Naive thymus-derived CD8-positive, alpha-beta T cell (primary cell): ENCODE measurements around the gene ANP32B. TPM values are rescaled to one million over a fixed set of nuclear protein-coding genes. Genes with fewer than 3 reads are reported as not detected.
"Not testable (repeated sequence)": the region's sequence is repeated elsewhere in the genome, so short reads cannot be mapped to it uniquely, and the experiment has no call there.

Experiments
- ATAC-seq, 2 donors: fragments of 150-1000 bp; cut with Tn5 transposase in 1 of 2; sonication (Bioruptor Pico), chemical (Tn5 transposase) in 1 of 2; 1 replicate in 1 of 2; 2 replicates in 1 of 2; pipeline ENCODE4 v1.10.0; 2021; ENCODE audit warnings: mild to moderate bottlenecking in 2 of 2, moderate library complexity in 2 of 2
- POLR2A ChIA-PET: fragments of 350-600 bp; sonication (Branson Sonifier 250); formaldehyde crosslinking; loops from one replicate; lab custom pipeline; 2021; ENCODE audit warnings: antibody characterized with exemption; lab: Charles Lee
- DNase-seq, 10 donors: peaks; one replicate each; pipeline versions ENCODE4 v3.0.0 to v3.0.0-alpha.2; 2020 to 2022
- H3K27ac Mint-ChIP-seq, 10 donors: one replicate each; pipeline ENCODE4 v1.8.0; 2020 to 2022; ENCODE audit warnings: mild to moderate bottlenecking in 10 of 10, mixed read lengths in 10 of 10, moderate library complexity in 4 of 10, inconsistent platforms in 1 of 10
- H3K27me3 Mint-ChIP-seq, 5 donors: one replicate each; pipeline ENCODE4 v1.8.0; 2021 to 2022; ENCODE audit warnings: mixed read lengths in 5 of 5
- H3K36me3 Mint-ChIP-seq, 3 donors: one replicate each; pipeline ENCODE4 v1.8.0; 2020 to 2022; ENCODE audit warnings: mixed read lengths in 3 of 3, mild to moderate bottlenecking in 2 of 3, inconsistent platforms in 1 of 3
- H3K4me1 Mint-ChIP-seq, 4 donors: one replicate each; pipeline ENCODE4 v1.8.0; 2021 to 2022; ENCODE audit warnings: mixed read lengths in 4 of 4
- H3K4me3 Mint-ChIP-seq, 10 donors: one replicate each; pipeline ENCODE4 v1.8.0; 2020 to 2022; ENCODE audit warnings: mild to moderate bottlenecking in 10 of 10, mixed read lengths in 10 of 10, moderate library complexity in 6 of 10, inconsistent platforms in 1 of 10
- H3K9me3 Mint-ChIP-seq, 9 donors: one replicate each; pipeline ENCODE4 v1.8.0; 2020 to 2022; ENCODE audit warnings: mixed read lengths in 9 of 9, mild to moderate bottlenecking in 3 of 9, inconsistent platforms in 1 of 9, moderate library complexity in 1 of 9
- polyA plus RNA-seq, 3 donors: library from polyadenylated mRNA; unstranded; fragments of 300-500 nt; fragmentation: Illumina TruSeq; gene quantifications; one replicate each; pipeline ENCODE4 v1.2.3, GENCODE V29; 2021
- total RNA-seq, 8 experiments: library from RNA in 2 of 8; stranded (reverse) in 2 of 8; gene quantifications; one replicate each; pipeline ENCODE4 v1.2.3 and lab custom pipeline; 2021 to 2026

Gene ANP32B
- total RNA-seq (100 to 1,000 TPM; 200 to 205 TPM), polyA plus RNA-seq (100 to 1,000 TPM in 2 of 3 donors, 10 to 100 TPM in 1; 87.8 to 110 (median 108) TPM), total RNA-seq (lab: John Stamatoyannopoulos, UW) (21.3 to 42.8 (median 34.5) reads per million in 6 experiments)

DNA sequence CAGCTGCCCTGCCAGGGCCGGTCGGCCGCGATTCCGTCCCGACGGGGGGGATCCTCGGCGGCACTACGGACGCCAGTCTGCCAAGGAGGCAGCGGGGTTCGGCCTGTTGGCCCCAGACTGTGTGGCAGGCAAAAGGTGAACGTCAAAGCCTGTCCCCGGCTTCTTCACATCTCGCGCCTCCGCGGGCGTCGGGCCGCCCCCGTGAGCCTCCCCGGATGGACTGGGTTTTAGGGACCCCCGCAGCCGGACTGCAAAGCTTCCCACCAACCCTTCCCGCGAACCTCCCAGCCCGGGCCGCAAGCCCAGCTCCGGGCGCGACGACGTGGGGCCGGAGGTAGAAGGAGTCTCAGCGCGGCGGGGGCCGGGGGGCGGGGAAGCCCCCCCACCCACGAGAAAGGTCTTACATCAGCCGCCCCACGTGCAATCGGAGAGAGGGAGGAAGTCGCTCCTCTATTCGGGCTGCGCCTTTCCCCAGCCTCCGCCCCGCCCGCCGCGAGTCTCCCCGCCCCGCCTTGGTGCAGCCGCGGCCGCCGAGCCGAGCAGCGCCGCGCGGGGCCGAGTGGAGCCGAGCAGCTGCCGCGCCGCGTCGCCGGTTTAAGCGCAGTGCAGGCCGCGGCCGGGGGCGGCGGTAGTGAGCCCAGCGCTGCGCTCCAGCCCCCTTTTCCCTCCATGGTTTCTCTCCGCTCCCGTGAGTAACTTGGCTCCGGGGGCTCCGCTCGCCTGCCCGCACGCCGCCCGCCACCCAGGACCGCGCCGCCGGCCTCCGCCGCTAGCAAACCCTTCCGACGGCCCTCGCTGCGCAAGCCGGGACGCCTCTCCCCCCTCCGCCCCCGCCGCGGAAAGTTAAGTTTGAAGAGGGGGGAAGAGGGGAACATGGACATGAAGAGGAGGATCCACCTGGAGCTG, at the start of gene ANP32B:
Gene ANP32B (plus strand): TSS at position 659 of the 906 bp plus-strand sequence. CDS start 215 bp downstream, at position 874.
- peaks cover 26 to 61% (median 52%) of the 10 kb centered on the region in 4 donors for H3K4me1 Mint-ChIP-seq
- peak within 1 kb of the TSS; percentile 78 to 94 (median 84) for H3K4me3 Mint-ChIP-seq
- H3K27me3 Mint-ChIP-seq = no peaks in the 10 kb centered on the region
- no peaks in the 10 kb centered on the region for H3K9me3 Mint-ChIP-seq
- ATAC-seq (peak; percentile 74 to 82), DNase-seq (peak; percentile 92 to 97 (median 94))
- peak within 1 kb of the TSS; percentile 18 to 96 (median 91) for H3K27ac Mint-ChIP-seq
- POLR2A ChIA-PET = interaction anchor here (0.5 to 9.6 kb wide), 43 partner anchors 9 to 1211 kb away, joined by 3 to 200 read pairs (median 5); partner anchors contain the start of genes HEMGN, NANS, NCBP1 and TBC1D2
- H3K36me3 Mint-ChIP-seq = no peaks in the 10 kb centered on the region

DNA sequence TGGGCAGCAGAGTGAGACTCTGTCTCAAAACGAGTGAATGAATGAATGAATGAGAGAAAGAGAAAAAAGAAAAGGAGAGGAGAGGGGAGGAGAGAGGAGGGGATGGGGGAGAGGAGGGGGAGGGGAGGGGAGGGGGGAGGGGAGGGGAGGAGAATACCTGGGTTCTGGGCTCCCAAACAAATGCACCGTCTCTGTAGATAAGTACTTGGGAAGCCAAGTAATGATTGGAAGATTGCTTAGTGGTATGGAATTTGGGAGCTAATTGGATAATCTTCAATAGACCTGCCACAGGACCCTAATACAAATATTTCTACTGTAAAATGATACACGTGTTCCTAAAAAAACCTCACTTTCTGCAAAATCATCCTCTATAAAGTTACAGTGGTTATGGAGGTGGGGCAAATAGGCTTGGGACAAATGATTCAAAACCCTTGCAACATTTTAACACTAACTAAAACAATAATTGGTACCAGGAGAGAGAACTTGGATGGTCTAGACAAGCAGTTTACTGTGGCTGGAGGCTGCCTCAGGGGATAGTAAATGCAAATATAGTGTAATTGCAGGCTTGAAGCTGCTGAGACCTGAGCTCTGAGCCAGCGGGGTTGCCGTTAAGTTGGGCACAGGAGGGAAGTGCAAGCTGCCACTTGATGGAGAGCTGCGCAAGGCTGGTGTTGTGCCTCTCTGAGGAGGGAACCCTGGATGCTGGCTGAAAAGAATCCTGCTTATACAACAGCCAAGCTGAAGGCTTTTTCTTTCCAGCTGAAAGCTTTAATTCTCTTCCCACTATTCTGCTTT, 48.6 kb upstream of the ANP32B start:
- H3K27ac Mint-ChIP-seq = peak overlapping the region in 8 of 10 donors; percentile 9 to 80 (median 47)
- no peaks in the 10 kb centered on the region for H3K27me3 Mint-ChIP-seq
- H3K9me3 Mint-ChIP-seq = no peaks in the 10 kb centered on the region
- ATAC-seq (no peak), DNase-seq (no peak)
- peaks cover 30 to 78% (median 69%) of the 10 kb centered on the region in 4 donors for H3K4me1 Mint-ChIP-seq
- H3K36me3 Mint-ChIP-seq = no peaks in the 10 kb centered on the region
- peak overlapping the region in 1 of 10 donors; percentile 23 for H3K4me3 Mint-ChIP-seq
- POLR2A ChIA-PET = interaction anchor here (1.0 to 2.4 kb wide), 3 partner anchors 9 to 48 kb away, joined by 4 to 11 read pairs (median 6); partner anchors contain the start of gene ANP32B

DNA sequence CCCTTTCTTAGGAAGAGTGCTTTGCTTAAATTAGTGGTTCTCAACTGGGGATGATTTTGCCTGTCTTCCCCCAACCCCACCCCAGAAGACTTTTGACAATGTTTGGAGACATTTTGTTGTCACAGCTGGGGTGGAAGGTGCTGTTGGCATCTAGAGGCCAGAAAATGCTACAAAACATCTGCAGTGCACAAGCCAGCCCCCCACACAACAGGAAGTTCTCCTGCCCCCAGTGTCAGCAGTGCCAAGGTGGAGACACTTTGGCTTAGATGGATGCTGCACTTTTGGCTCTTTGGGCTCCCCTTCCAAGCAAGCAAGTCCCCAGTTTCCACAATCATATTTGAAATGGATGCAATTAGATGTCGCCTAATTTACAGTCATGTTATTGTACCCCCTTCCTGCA, 47.9 kb upstream of the ANP32B start:
- H3K9me3 Mint-ChIP-seq = no peaks in the 10 kb centered on the region
- H3K27me3 Mint-ChIP-seq = no peaks in the 10 kb centered on the region
- H3K36me3 Mint-ChIP-seq = no peaks in the 10 kb centered on the region
- H3K4me1 Mint-ChIP-seq = peaks cover 26 to 70% (median 62%) of the 10 kb centered on the region in 4 donors
- ATAC-seq (no peak), DNase-seq (no peak)
- peak overlapping the region in 3 of 10 donors; percentile 27 to 37 (median 28) for H3K27ac Mint-ChIP-seq
- POLR2A ChIA-PET = interaction anchor here (1.0 to 2.4 kb wide), 2 partner anchors 9 to 18 kb away, joined by 4 to 11 read pairs; no protein-coding TSS in a partner anchor
- H3K4me3 Mint-ChIP-seq = no peak overlapping the region

DNA sequence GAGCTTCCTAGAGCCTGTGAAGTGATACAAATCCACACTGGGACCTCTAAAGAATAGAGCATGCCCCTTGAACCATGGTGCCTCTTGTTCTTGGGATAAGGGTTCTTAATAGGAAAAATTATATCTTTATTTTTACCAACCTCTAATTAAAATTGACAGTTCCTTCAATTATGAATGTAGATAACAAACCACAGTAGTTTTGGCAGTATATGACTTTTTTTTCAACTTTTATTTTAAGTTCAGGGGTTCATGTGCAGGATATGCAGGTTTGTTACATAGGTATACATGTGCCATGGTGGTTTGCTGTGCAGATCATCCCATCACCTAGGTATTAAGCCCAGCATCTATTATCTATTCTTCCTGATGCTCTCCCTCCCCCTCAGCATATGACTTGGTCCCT, 46.1 kb upstream of the ANP32B start:
- Mint-ChIP-seq H3K36me3 (no peaks in the 10 kb centered on the region), H3K9me3 (no peaks in the 10 kb centered on the region), H3K27me3 (no peaks in the 10 kb centered on the region), H3K4me1 (peaks cover 18 to 56% (median 46%) of the 10 kb centered on the region in 4 donors), H3K4me3 (peak overlapping the region in 1 of 10 donors; percentile 22), H3K27ac (peak overlapping the region in 3 of 10 donors; percentile 66 to 84 (median 74))
- DNase-seq = no peak
- POLR2A ChIA-PET = interaction anchor here (0.7 to 1.9 kb wide), 5 partner anchors 13 to 119 kb away, joined by 3 to 8 read pairs (median 3); partner anchors contain the start of genes ANP32B, NANS and TRMO
- no peak for ATAC-seq

DNA sequence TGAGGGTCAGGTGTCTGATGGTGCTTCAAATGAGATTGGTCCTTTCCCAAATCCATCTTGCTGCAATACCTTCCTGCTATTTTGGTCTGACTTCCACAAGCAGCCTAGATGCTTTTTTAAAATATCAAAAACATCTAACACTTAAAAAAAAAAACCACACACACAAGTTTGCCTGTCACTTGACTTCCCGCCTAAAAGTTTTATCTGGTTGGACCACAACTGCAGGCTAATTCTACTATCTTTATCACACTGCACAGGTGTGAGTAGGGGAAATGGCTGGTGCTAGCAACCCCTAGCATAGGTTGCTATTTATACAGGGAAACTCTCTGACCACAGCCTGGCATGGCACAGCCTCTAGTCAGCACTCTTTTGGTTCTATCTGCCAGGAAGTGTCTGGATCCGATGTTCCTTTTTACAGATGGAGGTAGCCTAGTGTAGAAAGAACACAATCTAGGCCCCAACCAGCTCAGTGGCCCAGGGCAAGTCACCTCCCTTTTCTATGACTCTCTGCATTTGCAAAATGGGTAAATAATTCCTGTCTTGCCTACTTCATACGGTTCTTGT, 45.0 kb upstream of the ANP32B start, which contains the start of gene HEMGN:
Gene HEMGN (minus strand): TSS at position 92 of the 564 bp plus-strand sequence. CDS start 36 bp downstream, at position 56.
- DNase-seq (peak in 8 of 10 donors; percentile 15 to 76 (median 60)), ATAC-seq (peak; percentile 97 to 100)
- Mint-ChIP-seq H3K9me3 (no peaks in the 10 kb centered on the region), H3K27ac (peak within 1 kb of the TSS; percentile 81 to 94 (median 90)), H3K4me3 (peak within 1 kb of the TSS; percentile 11 to 71 (median 50)), H3K27me3 (no peaks in the 10 kb centered on the region), H3K4me1 (peaks cover 18 to 50% (median 41%) of the 10 kb centered on the region in 4 donors), H3K36me3 (no peaks in the 10 kb centered on the region)
- POLR2A ChIA-PET = interaction anchor here (0.7 to 1.9 kb wide), 6 partner anchors 9 to 254 kb away, joined by 3 to 8 read pairs (median 6); partner anchors contain the start of genes ANP32B, CORO2A and TRMO

DNA sequence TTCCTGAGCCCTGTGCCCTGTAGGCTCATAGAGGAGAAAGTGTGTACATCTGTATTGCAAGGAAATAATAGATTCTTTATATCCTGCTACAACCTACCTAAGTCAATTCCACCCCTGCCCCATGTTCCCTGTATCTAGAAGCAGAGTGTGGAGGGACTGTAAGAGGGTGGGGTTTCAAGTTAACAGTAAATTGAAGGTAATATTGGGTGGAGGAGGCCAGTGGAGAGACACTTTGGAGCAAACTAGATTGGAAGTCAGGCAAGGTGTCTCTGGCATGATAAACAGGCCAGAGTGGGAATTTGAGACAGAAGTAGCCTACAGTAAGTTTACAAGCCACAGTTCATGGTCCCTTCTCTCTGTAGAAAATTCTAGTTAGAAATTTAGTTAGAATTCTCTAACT, 42.9 kb upstream of the ANP32B start:
- DNase-seq (no peak), ATAC-seq (no peak)
- POLR2A ChIA-PET = interaction anchor here (0.6 kb wide), 1 partner anchor 18 kb away, joined by 3 read pairs; the partner anchor contains the start of gene TRMO
- H3K27ac Mint-ChIP-seq = peak overlapping the region in 3 of 10 donors; percentile 22 to 70 (median 52)
- no peak overlapping the region for H3K4me3 Mint-ChIP-seq
- peaks cover 9 to 34% (median 26%) of the 10 kb centered on the region in 4 donors for H3K4me1 Mint-ChIP-seq
- H3K27me3 Mint-ChIP-seq = no peaks in the 10 kb centered on the region
- H3K36me3 Mint-ChIP-seq = no peaks in the 10 kb centered on the region
- no peaks in the 10 kb centered on the region for H3K9me3 Mint-ChIP-seq

DNA sequence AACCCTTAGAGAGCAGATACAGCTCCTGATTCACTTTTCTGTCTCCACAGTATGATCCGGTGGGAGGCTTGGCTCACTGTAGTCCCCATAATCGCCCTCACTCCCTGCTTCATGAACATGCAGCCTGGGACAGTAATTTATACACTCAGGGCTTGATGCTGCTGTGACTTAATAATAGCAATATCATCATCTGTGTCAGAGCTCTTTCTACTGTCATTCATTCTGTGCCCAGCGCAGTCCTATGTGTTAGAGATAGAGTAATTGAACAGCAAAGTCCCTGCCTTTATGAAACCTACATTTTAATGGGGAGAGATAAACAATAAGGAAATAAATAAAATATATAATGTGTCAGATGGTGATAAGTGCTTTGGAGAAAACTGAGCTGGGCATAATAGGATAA, 42.4 kb upstream of the ANP32B start:
- Mint-ChIP-seq H3K27me3 (no peaks in the 10 kb centered on the region), H3K27ac (peak overlapping the region in 1 of 10 donors; percentile 33), H3K9me3 (peaks cover 0 to 3% (median 0%) of the 10 kb centered on the region in 9 donors), H3K4me3 (no peak overlapping the region), H3K36me3 (no peaks in the 10 kb centered on the region), H3K4me1 (peaks cover 6 to 29% (median 21%) of the 10 kb centered on the region in 4 donors)
- ATAC-seq (no peak), DNase-seq (no peak)
- POLR2A ChIA-PET = interaction anchor here (0.6 to 1.0 kb wide), 2 partner anchors 18 to 19 kb away, joined by 3 to 4 read pairs; partner anchors contain the start of gene TRMO

DNA sequence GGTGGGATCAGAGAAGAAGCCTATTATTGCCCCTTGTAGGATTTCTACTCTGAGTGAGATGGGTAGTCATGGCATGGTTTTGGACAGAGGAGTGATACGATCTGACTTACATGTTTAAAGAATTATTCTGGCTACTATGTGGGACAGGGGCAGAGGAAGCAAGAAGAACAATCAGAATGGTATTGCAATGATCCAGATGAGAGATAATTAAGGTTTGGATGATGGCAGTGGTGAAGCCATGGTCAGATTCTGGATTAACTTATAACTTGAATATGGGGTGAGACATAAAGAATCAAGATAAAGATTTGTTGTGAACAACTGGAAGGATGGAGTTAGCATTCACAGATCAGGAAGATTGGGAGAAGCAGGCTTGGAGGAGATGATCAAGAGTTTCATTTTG, 41.8 kb upstream of the ANP32B start:
- Mint-ChIP-seq H3K9me3 (peaks cover 0 to 3% (median 0%) of the 10 kb centered on the region in 9 donors), H3K36me3 (no peaks in the 10 kb centered on the region), H3K4me3 (no peak overlapping the region), H3K4me1 (peaks cover 4 to 25% (median 19%) of the 10 kb centered on the region in 4 donors), H3K27me3 (no peaks in the 10 kb centered on the region), H3K27ac (peak overlapping the region in 2 of 10 donors; percentile 1 to 22)
- no peak for ATAC-seq
- POLR2A ChIA-PET = interaction anchor here (1.0 kb wide), 1 partner anchor 19 kb away, joined by 4 read pairs; no protein-coding TSS in a partner anchor
- no peak for DNase-seq

DNA sequence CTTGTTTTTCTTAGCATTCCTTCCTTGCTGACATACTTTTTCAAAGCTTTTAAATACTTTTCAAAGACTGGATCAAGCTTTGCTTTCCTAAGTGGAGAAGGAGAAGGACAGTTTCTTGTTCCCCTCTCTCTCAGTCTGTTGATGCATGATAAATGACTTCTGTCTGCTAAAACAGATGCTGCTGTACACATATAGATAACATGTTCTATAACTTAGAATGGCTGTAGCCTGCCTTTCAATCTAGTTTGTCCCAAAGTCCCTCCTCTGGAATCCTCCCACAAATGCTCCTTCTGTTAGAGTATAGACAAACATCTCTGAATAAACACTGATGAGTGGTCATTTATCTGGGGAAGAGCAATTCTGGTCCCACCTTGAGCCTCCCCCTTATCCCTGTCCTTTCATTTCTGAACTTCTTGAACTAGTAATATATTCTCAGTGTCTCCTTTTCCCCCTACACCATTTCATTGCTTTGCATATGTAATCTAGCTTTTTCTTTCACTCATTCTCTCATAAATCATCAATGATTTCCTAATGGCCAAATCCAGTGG, 39.8 kb upstream of the ANP32B start:
- peaks cover 0 to 3% (median 0%) of the 10 kb centered on the region in 9 donors for H3K9me3 Mint-ChIP-seq
- H3K27ac Mint-ChIP-seq = no peak overlapping the region
- H3K36me3 Mint-ChIP-seq = no peaks in the 10 kb centered on the region
- H3K4me3 Mint-ChIP-seq = no peak overlapping the region
- DNase-seq (no peak), ATAC-seq (no peak)
- POLR2A ChIA-PET = interaction anchor here (0.6 to 2.8 kb wide), 5 partner anchors 8 to 88 kb away, joined by 3 to 11 read pairs (median 3); partner anchors contain the start of genes ANP32B and TRMO
- no peaks in the 10 kb centered on the region for H3K27me3 Mint-ChIP-seq
- H3K4me1 Mint-ChIP-seq = peaks cover 0 to 11% (median 7%) of the 10 kb centered on the region in 4 donors

DNA sequence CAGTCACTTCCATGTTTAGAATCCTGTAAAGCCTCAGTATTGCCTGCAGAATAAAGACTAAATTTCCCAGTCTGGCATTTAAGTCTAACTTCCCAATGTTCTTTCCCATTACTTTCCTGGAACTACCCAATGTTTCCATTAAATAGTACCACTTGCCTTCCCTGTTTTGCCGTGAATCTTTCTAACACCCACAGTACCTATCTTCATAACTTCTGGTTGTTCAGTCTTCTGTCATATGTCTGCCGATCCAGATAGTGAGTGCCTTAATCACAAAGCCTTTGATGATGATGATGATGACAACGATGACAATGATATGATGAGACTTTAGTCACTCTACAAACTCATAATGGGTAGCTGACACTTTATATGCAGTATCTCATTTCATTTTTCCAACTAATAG, 38.5 kb upstream of the ANP32B start:
- H3K27ac Mint-ChIP-seq = no peak overlapping the region
- no peaks in the 10 kb centered on the region for H3K4me1 Mint-ChIP-seq
- H3K4me3 Mint-ChIP-seq = no peak overlapping the region
- POLR2A ChIA-PET = interaction anchor here (1.0 to 2.8 kb wide), 2 partner anchors 10 to 19 kb away, joined by 3 to 11 read pairs; no protein-coding TSS in a partner anchor
- no peak for ATAC-seq
- H3K9me3 Mint-ChIP-seq = peaks cover 0 to 3% (median 0%) of the 10 kb centered on the region in 9 donors
- DNase-seq = no peak
- H3K27me3 Mint-ChIP-seq = peaks cover 0 to under 1% (median 0%) of the 10 kb centered on the region in 5 donors
- no peaks in the 10 kb centered on the region for H3K36me3 Mint-ChIP-seq

DNA sequence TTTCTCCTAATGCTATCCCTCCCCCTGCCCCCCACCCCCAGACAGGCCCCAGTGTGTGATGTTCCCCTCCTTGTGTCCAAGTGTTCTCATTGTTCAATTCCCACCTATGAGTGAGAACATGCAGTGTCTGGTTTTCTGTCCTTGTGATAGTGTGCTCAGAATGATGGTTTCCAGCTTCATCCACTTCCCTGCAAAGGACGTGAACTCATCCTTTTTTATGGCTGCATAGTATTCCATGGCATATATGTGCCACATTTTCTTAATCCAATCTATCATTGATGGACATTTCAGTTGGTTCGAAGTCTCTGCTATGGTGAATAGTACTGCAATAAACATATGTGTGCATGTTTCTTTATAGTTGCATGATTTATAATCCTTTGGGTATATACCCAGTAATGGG, 37.7 kb upstream of the ANP32B start:
- not testable (repeated sequence) for H3K27me3 Mint-ChIP-seq, H3K27ac Mint-ChIP-seq, H3K4me3 Mint-ChIP-seq, H3K4me1 Mint-ChIP-seq, H3K36me3 Mint-ChIP-seq, ATAC-seq, H3K9me3 Mint-ChIP-seq, DNase-seq
- POLR2A ChIA-PET = interaction anchor here (2.8 kb wide), 1 partner anchor 10 kb away, joined by 11 read pairs; no protein-coding TSS in a partner anchor
